Measurements from ENCODE around the gene TPCN1. TPM values are rescaled to one million over a fixed set of nuclear protein-coding genes. Genes with fewer than 3 reads are reported as not detected.

The TPCN1 gene
- total RNA-seq, 2 donors from 2014 or later = 54.7 to 111 TPM

GRCh38 chr12:113316155-113316554 is 94.9 kb downstream of the TPCN1 start:
- DNase-seq (ENCODE audit: low spot score in 2 of 2) (no peak), ATAC-seq (no peak)
- no peaks in the 10 kb centered on the region for H3K9me3 Mint-ChIP-seq
- no peak overlapping the region for H3K27ac Mint-ChIP-seq
- peaks cover 13 to 31% of the 10 kb centered on the region in 2 donors for H3K36me3 Mint-ChIP-seq

- no peak for ATAC-seq
- Mint-ChIP-seq H3K27ac (no peak overlapping the region), H3K9me3 (no peaks in the 10 kb centered on the region), H3K36me3 (peaks cover 15 to 34% of the 10 kb centered on the region in 2 donors)
- no peak for DNase-seq (ENCODE audit: low spot score in 2 of 2)
These were observed 95.9 kb downstream of the TPCN1 start for GRCh38 chr12:113317122-113317521.

GRCh38 chr12:113318046-113318656 is 96.9 kb downstream of the TPCN1 start:
- H3K9me3 Mint-ChIP-seq = no peaks in the 10 kb centered on the region

GRCh38 chr12:113318900-113319628 is 97.8 kb downstream of the TPCN1 start:
- Mint-ChIP-seq H3K9me3 (no peaks in the 10 kb centered on the region), H3K36me3 (peaks cover 21 to 44% of the 10 kb centered on the region in 2 donors), H3K27ac (peak overlapping the region in 1 of 2 donors; percentile 65)
- ATAC-seq = no peak
- DNase-seq (ENCODE audit: low spot score in 2 of 2) = no peak

More at GRCh38 chr12:113318046-113318656, 96.9 kb downstream of the TPCN1 start:
- ATAC-seq (no peak), DNase-seq (ENCODE audit: low spot score in 2 of 2) (no peak)
- peaks cover 21 to 44% of the 10 kb centered on the region in 2 donors for H3K36me3 Mint-ChIP-seq
- no peak overlapping the region for H3K27ac Mint-ChIP-seq

GRCh38 chr12:113320401-113320800 is 99.1 kb downstream of the TPCN1 start:
- no peaks in the 10 kb centered on the region for H3K9me3 Mint-ChIP-seq
- H3K27ac Mint-ChIP-seq = peak overlapping the region in 1 of 2 donors; percentile 65
- ATAC-seq (no peak), DNase-seq (ENCODE audit: low spot score in 2 of 2) (no peak)
- H3K36me3 Mint-ChIP-seq = peaks cover 21 to 50% of the 10 kb centered on the region in 2 donors

DNA sequence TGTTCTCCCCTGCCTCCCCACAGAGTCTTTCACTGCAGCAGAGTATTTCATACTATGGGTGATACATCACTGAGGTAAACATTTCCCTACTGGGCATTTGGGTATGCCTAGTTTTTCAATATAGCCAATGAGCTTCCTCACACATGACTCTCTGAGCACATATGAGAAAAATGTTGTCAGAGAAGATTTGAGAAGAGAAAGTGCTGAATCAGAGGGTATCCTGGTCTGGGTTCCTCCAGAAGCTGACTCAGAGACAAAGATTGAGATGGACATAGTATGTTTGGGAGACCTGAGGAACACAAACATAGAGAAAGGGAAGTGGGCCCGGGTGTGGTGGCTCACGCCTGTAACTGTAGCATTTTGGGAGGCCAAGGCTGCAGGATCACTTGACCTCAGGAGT is 101.1 kb downstream of the TPCN1 start:
- H3K27ac Mint-ChIP-seq = peak overlapping the region; percentile 78 to 82
- no peaks in the 10 kb centered on the region for H3K9me3 Mint-ChIP-seq
- ATAC-seq (peak in 1 of 2 donors; percentile 31), DNase-seq (ENCODE audit: low spot score in 2 of 2) (no peak)
- peaks cover 21 to 50% of the 10 kb centered on the region in 2 donors for H3K36me3 Mint-ChIP-seq

DNA sequence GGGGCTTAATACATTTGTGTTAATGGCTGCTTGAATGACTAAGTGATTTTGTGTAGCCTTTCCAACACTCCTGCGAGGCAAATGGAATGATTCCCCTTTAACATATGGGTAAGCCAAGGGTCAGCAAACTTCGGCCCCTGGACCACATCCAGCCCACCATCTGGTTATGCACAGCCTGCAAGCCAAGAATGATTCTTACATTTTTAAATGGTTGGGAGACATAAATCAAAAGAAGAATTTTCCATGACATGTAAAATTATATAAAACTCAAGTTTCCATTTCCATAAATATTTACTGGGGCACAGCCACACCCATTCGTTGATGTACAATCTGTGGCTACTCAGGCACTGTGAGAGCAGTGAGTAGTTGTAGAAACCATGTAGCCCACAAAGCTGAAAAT is 104.7 kb downstream of the TPCN1 start:
- H3K36me3 Mint-ChIP-seq = peaks cover 8 to 46% of the 10 kb centered on the region in 2 donors
- ATAC-seq = no peak
- no peak for DNase-seq (ENCODE audit: low spot score in 2 of 2)
- H3K27ac Mint-ChIP-seq = no peak overlapping the region
- no peaks in the 10 kb centered on the region for H3K9me3 Mint-ChIP-seq

DNA sequence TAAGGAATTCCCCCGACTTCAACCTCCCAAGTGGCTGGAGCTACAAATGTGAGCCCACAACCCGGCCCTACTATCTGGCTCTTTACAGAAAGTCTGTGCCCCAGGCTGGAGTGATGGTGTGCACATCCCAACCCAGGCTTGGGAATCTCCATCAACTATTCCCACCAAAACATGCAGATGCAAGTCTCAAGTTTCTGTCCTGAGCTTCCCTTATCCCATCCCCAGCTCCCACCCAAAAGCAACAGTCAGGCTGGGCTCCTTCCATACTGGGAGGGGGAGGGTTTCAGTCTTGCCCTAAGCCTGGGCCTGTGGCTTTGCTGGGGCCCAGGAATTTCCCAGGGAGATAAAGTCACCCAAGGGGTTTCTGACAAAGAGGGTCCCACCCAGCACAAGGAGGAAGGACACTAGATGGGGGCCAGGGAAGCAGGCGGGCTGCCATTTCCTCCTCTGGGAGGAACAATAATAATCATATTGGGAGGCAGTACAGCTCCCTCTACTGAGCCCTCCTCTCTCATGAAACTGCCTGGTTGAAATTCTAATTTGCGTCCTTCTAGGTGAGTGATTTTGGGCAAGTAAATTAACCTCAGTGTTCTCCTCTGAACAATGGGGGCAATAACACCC is 105.6 kb downstream of the TPCN1 start:
- Mint-ChIP-seq H3K36me3 (peaks cover 8 to 42% of the 10 kb centered on the region in 2 donors), H3K9me3 (no peaks in the 10 kb centered on the region), H3K27ac (peak overlapping the region; percentile 44)
- ATAC-seq (no peak), DNase-seq (ENCODE audit: low spot score in 2 of 2) (no peak)

DNA sequence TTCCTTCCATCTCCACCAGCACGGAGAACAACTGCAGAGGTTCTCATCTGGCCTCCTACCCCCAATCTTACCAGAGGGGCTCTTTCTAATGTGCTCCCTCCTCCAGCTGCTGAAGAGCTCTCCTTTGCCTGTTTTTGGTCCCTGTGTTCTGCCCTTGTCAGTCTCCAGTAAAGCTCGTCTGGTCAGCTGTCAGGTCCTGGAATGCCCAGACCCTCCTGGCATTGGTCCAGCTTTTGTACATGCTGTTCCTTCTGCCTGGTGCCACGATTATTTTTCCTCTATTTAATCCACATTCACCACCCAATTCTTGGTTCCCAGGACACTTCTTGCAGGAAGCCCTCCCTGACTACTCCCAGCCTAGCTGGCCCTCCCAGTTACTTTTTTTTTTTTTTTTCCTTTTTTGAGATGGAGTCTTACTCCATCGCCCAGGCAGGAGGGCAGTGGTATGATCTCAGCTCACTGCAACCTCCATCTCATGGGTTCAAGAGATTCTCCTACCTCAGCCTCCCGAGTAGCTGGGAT is 107.2 kb downstream of the TPCN1 start:
- Mint-ChIP-seq H3K9me3 (no peaks in the 10 kb centered on the region), H3K27ac (peak overlapping the region in 1 of 2 donors; percentile 73), H3K36me3 (peaks cover 8 to 37% of the 10 kb centered on the region in 2 donors)
- ATAC-seq = no peak
- no peak for DNase-seq (ENCODE audit: low spot score in 2 of 2)

DNA sequence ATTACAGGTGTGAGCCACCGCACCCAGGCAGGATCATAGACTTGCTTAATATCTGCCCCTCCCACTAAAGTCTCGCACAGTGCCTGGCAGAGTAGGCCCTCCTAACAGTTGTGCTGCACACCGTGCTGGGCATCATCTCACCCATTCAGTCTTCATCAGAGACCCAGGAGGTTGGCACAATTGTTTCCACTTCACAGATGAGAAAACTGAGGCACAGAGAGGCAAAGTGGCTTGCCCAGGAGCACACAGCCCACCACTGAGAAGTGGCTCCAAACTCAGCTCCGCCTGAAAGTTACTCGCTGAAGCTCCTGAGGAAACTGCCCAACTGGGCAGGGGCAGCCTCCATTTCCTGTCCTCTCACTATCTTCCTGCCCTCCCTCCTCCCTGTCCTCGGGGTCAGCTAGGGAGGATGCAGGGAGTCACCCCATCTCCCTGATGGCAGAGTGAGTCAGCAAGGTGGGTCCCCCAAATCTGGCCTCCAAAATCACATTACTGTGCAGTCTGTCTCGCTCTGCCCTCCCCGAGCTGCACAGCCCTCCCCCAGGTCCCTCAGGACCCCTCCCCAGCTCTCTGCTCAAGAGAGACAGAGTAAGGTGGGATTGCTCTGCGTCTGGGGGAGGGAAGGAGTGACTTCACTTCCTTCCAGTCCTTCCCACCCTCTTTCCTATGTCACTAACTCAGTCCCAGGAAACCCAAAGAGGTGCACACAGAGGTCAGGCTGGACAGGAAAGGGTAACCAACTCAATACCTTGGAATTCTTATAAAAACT is 107.9 kb downstream of the TPCN1 start:
- DNase-seq (ENCODE audit: low spot score in 2 of 2) = no peak
- peak overlapping the region; percentile 25 to 73 for H3K27ac Mint-ChIP-seq
- peaks cover 8 to 37% of the 10 kb centered on the region in 2 donors for H3K36me3 Mint-ChIP-seq
- ATAC-seq = peak in 1 of 2 donors; percentile 37
- no peaks in the 10 kb centered on the region for H3K9me3 Mint-ChIP-seq

DNA sequence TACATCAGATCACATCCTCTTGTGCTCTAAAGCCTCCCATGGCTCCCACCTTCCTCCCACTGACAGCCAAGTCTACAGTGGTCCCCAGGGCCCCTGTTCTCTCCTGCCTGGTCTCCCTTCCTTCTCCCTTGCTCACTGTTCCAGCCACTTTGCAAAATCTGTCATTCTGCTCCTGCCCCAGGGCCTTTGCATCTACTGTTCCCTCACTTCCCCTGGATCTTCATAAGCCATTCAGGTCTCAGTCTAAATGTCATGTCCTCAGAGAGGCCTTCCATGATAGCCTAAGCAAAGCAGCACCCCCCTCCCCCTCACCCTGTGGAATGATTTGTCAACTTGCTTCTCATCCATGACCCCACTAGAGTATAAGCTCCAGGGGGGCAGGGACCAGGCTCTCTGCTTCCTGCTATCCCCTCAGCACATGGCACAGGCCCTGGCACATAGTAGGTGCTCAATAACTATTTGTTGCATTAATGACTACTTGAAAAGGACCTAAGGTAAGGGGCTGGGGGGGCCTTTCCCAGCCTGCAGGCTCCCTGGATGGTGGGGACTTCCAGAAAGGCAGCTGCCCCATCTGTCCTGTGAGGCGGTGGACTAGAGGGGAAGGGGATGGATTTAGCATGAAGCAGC is 108.6 kb downstream of the TPCN1 start:
- peak overlapping the region; percentile 33 to 73 for H3K27ac Mint-ChIP-seq
- DNase-seq (ENCODE audit: low spot score in 2 of 2) (no peak), ATAC-seq (no peak)
- peaks cover 15 to 40% of the 10 kb centered on the region in 2 donors for H3K36me3 Mint-ChIP-seq
- H3K9me3 Mint-ChIP-seq = no peaks in the 10 kb centered on the region

- Mint-ChIP-seq H3K9me3 (no peaks in the 10 kb centered on the region), H3K27ac (peak overlapping the region in 1 of 2 donors; percentile 73), H3K36me3 (peaks cover 15 to 36% of the 10 kb centered on the region in 2 donors)
- DNase-seq (ENCODE audit: low spot score in 2 of 2) (no peak), ATAC-seq (no peak)
These were observed 109.2 kb downstream of the TPCN1 start for GRCh38 chr12:113330505-113330904.

DNA sequence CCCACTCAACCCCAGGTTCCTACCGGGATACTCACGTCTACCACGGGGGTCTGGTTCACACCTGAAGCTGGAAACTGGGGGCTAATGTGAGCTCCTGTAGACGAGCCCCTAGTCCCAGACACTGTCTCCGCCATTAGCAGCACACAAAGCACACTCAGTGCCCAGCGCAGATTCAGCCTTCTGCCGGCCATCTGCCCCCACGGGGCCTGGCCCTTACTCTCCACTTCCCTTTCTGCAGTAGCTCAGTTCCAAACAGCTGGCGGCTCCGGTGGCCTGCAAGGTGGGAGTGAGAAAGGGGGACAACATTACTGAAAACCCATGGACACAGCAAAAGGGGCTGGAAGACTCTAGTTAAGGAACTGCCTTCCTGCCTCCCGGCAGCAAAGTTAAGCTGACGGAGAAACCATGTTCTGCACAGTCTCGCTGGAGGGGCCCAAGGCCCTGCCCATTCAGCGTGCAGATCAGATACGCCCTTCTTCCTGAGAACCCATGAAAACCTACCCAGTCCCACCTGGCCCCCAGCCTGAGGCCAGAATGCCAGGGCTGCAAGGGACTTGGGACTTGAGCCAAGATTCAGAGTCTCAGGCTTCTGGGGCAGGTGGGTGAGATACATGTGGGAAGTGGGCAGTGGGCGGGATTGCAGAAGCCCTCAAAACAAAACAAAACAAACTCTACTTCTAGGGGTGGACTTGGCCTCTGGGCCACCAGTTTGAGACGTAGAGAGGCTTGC is 111.6 kb downstream of the TPCN1 start:
- Mint-ChIP-seq H3K27ac (no peak overlapping the region), H3K36me3 (peaks cover 15 to 36% of the 10 kb centered on the region in 2 donors), H3K9me3 (no peaks in the 10 kb centered on the region)
- ATAC-seq (no peak), DNase-seq (ENCODE audit: low spot score in 2 of 2) (no peak)

GRCh38 chr12:113333418-113333750 is 112.1 kb downstream of the TPCN1 start:
- Mint-ChIP-seq H3K36me3 (peaks cover 15 to 33% of the 10 kb centered on the region in 2 donors), H3K27ac (peak overlapping the region in 1 of 2 donors; percentile 82), H3K9me3 (no peaks in the 10 kb centered on the region)
- DNase-seq (ENCODE audit: low spot score in 2 of 2) (no peak), ATAC-seq (no peak)

DNA sequence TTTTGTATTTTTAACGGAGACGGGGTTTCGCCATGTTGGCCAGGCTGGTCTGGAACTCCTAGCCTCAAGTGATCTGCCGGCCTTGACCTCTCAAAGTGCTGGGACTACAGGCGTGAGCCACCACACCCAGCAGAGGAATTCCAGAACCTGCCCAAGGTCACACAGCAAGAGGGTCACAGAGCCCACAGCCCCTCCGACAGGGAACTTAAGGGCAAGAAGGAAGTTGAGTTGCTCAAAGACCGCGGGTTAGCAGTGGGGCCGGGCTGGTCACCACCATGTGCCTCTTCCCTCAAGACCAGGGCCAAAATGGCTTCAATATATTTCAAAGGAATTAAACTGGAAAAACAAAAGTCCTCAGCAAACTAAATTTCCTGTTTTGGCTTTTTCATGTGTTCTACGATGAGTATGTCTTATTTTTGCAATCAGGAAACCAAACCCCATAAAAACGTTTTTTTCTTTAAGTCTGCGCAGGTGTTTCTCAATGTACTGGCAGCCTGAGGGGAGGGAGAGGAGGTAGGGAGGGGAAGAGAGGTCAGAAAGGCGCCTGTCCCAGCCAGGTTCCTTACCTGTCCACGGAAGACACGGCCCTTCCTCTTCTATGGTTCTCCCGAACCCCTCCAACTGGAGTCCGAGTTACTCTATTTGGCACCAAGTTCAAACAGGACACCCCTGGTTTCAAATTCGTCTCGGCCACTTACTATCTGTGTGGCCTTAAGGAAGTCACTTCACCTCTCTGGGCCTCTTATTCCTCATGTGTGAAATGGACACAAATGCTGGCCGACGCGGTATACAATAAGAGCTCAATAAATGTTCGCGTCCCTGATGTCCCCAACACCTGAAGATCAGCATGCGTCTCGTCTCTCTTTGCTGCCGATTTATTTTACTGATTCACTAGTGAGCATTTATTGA is 112.9 kb downstream of the TPCN1 start:
- Mint-ChIP-seq H3K27ac (peak overlapping the region; percentile 72 to 82), H3K9me3 (no peaks in the 10 kb centered on the region), H3K36me3 (peaks cover 15 to 26% of the 10 kb centered on the region in 2 donors)
- ATAC-seq (peak; percentile 19 to 32), DNase-seq (ENCODE audit: low spot score in 2 of 2) (peak in 1 of 2 donors; percentile 13)
